ENCODE measurements around the gene DTX4.

GRCh38 chr11:59253001-59253400 is 81.1 kb downstream of the DTX4 start:
- TF ChIP-seq ZNF133 (tag by site-specific recombination; IDR thresholded peaks at IDR 0.05) (no peak), ZNF660 (tag by site-specific recombination; IDR thresholded peaks at IDR 0.05) (no peak), CTCF (tag by site-specific recombination; IDR thresholded peaks at IDR 0.05) (no peak), YY1 (tag by site-specific recombination; IDR thresholded peaks at IDR 0.05) (no peak), ZBTB10 (tag by site-specific recombination; IDR thresholded peaks at IDR 0.05) (no peak), ZNF791 (tag by site-specific recombination; IDR thresholded peaks at IDR 0.05) (no peak), ZBTB26 (tag by site-specific recombination; optimal IDR thresholded peaks at IDR 0.05) (no peak), ZNF121 (tag by site-specific recombination; IDR thresholded peaks at IDR 0.05) (no peak), PRDM10 (tag by site-specific recombination; IDR thresholded peaks at IDR 0.05) (no peak), ZNF670 (tag by site-specific recombination; IDR thresholded peaks at IDR 0.05; ENCODE audit: low read depth) (no peak), ZNF521 (tag by site-specific recombination; IDR thresholded peaks at IDR 0.05) (no peak), TRIM28 (IDR thresholded peaks at IDR 0.05; ENCODE audit: borderline replicate concordance, low read length) (no peak), ZFP41 (tag by site-specific recombination; IDR thresholded peaks at IDR 0.05; ENCODE audit: borderline replicate concordance) (no peak)

Measured in HEK293 (cell line).